Cortex of kidney (tissue), 1 donor: ENCODE results near the gene SGSM1.
"Not testable (repeated sequence)": the region's sequence is repeated elsewhere in the genome, so short reads cannot be mapped to it uniquely, and the experiment has no call there.

Source experiments
- DNase-seq: peaks from one replicate; lab custom pipeline; 2025; lab: John Stamatoyannopoulos, UW

SGSM1 gene

GRCh38 chr22:24837517-24837916 lies 31.5 kb downstream of the SGSM1 start:
- not testable (repeated sequence) for DNase-seq

- DNase-seq, result no peak
Measured at GRCh38 chr22:24841261-24841660, 35.2 kb downstream of the SGSM1 start.

- DNase-seq, result no peak
Measured at GRCh38 chr22:24843048-24843447, 37.0 kb downstream of the SGSM1 start.

DNA sequence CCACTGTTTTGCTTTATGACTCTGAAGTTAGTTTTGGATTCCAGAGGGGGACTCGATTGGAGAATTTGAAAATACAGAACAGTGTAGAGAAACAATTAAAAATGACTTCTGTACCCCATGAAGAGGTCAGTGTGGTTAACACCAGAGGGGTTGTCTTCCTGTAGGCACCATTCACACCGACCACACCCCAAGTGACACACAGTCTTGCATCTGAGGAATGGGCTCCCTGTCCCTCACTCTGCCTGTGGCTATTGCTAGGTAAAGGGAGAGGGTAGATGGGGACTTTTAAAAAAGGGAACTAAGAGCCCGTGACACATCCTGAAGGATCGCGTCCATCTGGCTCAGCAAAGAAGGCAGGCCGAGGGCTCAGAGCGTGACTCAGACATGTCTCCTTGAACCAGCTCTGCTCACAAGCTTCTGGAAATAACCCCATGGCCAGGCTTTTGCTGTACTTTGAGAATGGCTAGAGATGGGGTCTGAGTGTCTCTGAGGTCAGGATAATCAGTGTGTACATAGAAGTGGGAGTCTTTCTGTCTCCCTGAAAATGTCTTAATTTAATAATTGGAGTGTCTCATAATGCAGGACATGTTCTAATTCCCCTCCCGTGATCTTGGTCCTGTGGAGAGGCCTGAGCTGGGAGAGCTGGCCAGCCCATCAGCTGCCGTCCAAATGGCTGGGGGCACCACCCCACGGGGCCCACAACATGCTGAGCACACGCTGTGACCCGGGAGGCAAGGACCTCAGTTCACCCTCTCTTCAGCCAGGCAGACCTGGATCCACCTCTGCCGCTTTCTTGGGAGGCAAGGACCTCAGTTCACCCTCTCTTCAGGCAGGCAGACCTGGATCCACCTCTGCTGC lies 39.3 kb downstream of the SGSM1 start:
- DNase-seq, result no peak

DNA sequence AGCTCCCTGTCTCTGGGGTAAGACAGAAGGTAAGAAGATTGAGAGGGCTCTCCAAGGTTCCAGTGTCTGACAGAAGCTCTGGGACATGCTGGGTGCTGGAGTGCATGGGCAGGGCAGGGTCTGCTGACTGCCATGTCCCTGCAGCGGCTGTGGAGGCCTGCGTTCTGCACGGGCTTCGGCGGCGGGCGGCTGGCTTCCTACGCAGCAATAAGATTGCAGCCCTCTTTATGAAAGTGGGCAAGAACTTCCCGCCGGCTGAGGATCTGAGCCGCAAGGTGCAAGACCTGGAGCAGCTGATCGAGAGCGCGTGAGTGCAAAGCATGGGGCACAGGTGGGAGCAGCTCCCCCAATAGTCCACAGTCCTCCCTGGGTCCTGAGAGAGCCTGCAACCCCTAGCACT lies 41.5 kb downstream of the SGSM1 start:
- DNase-seq, result no peak

GRCh38 chr22:24848559-24849168 lies 42.7 kb downstream of the SGSM1 start:
- no peak for DNase-seq

DNA sequence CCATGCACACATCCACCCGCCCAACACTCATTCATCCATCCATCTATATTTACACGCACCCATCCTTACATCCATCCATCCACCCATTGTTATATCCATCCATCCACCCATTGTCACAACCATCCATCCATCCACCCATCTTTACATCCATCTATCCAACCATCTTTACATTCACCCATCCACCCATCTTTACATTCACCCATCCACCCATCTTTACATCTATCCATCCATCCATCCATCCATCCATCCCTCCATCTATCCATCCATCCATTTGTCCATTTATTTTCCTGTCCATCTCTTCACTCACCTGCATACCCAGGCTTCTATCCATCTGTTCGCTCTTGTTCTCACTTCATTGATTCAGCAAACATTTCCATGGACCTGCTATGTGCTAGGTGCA lies 49.8 kb downstream of the SGSM1 start:
- no peak for DNase-seq

GRCh38 chr22:24857576-24857975 lies 51.6 kb downstream of the SGSM1 start:
- no peak for DNase-seq

DNA sequence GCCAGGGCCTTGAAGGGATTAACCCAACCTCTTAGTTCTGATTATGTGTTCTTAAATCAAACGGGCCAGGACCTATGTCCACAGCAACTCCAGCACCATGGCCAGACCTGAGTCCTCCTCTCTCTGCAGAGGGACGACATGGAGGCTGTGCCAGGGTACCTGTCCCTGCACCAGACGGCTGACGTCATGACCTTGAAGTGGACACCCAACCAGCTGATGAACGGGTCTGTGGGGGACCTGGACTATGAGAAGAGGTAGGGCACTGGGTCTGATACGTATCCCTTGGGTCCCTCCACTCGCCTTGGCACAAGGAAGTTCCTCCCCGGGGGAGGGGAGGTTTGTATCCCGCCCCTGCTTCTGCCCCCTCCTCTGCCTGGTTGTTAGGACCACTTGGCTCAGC lies 53.6 kb downstream of the SGSM1 start:
- no peak for DNase-seq

- no peak for DNase-seq
Measured at GRCh38 chr22:24865508-24865907, 59.5 kb downstream of the SGSM1 start.

DNA sequence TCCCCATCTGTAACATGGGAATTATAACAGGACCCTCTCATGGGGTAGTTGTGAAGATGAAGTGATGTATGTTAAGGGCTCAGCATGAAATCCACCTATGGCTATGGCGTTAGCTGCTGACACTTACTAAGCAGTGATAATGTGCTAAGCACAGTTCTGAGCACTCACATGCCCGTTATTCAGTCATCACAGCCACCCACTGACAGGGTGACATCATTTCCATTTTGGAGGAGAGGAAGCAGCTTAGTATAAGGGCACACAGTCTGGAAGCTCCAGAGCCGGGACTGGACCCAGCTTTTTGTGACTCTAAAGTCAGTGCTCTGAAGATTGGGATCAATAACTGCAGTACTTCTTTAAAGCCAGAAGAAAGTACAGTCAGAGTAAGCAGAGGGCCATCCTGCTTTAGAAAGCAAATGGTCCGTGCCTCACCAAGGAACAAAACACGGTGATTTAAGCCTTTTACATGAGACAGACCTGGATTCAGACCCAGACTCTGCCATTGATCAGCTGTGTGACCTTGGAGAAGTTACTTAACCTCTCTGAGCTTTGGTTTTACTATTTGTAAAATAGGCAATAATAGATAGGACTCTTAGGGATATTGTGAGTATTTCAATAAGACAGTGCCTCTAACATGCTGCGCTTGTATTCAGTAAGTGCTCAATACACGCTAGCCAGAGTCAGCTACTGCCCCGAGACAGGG lies 61.5 kb downstream of the SGSM1 start:
- no peak for DNase-seq

- DNase-seq, result no peak
Measured at GRCh38 chr22:24868979-24869378, 63.0 kb downstream of the SGSM1 start.

- DNase-seq, result no peak
Measured at GRCh38 chr22:24871611-24872205, 65.7 kb downstream of the SGSM1 start.

GRCh38 chr22:24873226-24873625 lies 67.2 kb downstream of the SGSM1 start:
- no peak for DNase-seq

- DNase-seq, result no peak
Measured at GRCh38 chr22:24875862-24876506, 70.0 kb downstream of the SGSM1 start.

- DNase-seq, result no peak
Measured at GRCh38 chr22:24876700-24877099, 70.7 kb downstream of the SGSM1 start.

GRCh38 chr22:24878969-24879368 lies 73.0 kb downstream of the SGSM1 start:
- DNase-seq, result no peak

DNA sequence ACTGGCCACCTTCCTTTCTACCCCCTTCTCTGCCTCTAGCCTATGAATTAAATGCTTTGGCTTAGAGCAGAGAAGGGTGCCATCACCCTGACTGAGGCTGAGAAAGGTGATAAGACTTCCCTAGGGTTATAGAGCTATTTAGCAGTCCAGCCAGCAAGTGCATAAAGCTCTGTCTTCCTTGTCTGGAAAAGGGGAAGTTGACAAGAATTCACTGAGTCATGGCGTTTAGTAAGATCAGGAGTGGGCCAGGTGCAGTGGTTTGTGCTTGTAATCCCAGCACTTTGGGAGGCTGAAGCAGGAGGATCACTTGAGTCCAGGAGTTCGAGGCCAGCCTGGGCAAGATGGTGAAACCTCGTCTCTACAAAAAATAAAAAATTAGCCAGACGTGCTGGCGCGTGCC lies 77.4 kb downstream of the SGSM1 start:
- no peak for DNase-seq

DNA sequence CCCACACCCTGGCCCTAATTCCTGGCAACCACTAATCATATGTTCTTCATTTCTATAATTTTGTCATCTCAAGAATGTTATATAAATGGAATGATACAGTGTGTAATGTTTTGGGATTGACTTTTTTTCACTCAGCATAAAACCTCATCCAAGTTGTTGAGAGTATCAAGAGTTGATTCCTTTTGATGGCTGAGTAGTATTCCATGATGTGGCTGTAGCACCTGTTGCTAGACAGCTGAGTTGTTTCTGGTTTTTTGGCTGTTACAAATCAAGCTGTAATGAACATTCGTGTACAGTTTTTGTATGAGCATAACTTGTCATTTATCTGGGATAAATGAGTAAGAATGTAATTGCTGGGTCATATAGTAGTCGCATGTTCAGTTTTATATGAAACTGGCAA lies 81.2 kb downstream of the SGSM1 start:
- no peak for DNase-seq

DNA sequence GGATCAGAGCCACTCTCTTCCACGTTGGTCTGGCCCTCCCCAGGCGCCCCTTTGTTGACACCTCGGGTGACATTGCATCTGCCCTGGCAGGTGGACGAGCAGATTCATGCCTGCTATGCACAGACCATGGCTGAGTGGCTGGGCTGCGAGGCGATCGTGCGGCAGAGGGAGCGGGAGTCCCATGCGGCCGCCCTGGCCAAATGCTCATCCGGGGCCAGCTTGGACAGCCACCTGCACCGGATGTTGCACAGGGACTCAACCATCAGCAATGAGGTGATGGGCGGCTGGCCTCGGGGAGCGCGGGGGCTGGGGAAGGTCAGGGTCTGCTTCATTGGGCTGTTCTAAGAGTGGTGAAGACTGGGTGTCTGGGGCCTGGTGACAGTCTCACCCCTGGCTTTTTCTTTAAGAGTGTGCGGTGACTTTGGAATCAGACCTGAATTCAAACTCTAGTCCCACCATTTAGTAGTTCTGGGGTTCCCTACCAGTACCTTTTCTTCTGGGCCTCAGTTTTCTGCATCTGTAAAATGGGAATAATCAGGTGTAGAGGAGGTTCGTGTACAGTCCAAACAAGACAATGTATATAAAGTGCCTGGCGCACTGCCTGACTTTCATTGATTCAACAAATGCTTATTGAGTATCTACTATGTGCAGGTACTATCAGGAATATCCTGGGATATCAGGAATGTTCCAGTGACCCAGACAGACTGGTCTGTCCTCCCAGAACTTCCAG lies 87.5 kb downstream of the SGSM1 start:
- no peak for DNase-seq

GRCh38 chr22:24894220-24894975 lies 88.4 kb downstream of the SGSM1 start:
- no peak for DNase-seq
